ENCODE measurements around the gene GAL3ST1. TPM values are rescaled to one million over a fixed set of nuclear protein-coding genes. Genes with fewer than 3 reads are reported as not detected.

The GAL3ST1 gene
- total and polyA plus RNA-seq, 2 experiments from 2014 or later = 1.5 to 2.9 TPM

GRCh38 chr22:30511911-30512310 is 62.6 kb downstream of the GAL3ST1 start:
- Histone ChIP-seq H3K4me3 (no peak overlapping the region), H3K4me1 (ENCODE audit: low read depth) (no peaks in the 10 kb centered on the region), H3K9me3 (ENCODE audit: low read depth) (no peaks in the 10 kb centered on the region), H3K36me3 (no peaks in the 10 kb centered on the region), H3K27me3 (no peaks in the 10 kb centered on the region), H3K27ac (no peak overlapping the region)
- no peak for DNase-seq (ENCODE audit: low read depth in 1 of 2, low spot score in 1 of 2)
- TF ChIP-seq CTCF (IDR thresholded peaks at IDR 0.05; ENCODE audit: low read depth, low read length) = no peak

GRCh38 chr22:30511109-30511508 is 63.4 kb downstream of the GAL3ST1 start:
- no peak for DNase-seq (ENCODE audit: low read depth in 1 of 2, low spot score in 1 of 2)

GRCh38 chr22:30508216-30508615 is 66.2 kb downstream of the GAL3ST1 start:
- no peak for TF ChIP-seq CTCF (IDR thresholded peaks at IDR 0.05; ENCODE audit: low read depth, low read length)
- Histone ChIP-seq H3K4me1 (ENCODE audit: low read depth) (no peaks in the 10 kb centered on the region), H3K4me3 (no peak overlapping the region), H3K36me3 (no peaks in the 10 kb centered on the region), H3K9me3 (ENCODE audit: low read depth) (no peaks in the 10 kb centered on the region), H3K27me3 (peaks cover 6% of the 10 kb centered on the region), H3K27ac (no peak overlapping the region)
- DNase-seq (ENCODE audit: low read depth in 1 of 2, low spot score in 1 of 2) = no peak

More at GRCh38 chr22:30511109-30511508, 63.4 kb downstream of the GAL3ST1 start:
- Histone ChIP-seq H3K4me1 (ENCODE audit: low read depth) (no peaks in the 10 kb centered on the region), H3K27ac (no peak overlapping the region), H3K9me3 (ENCODE audit: low read depth) (no peaks in the 10 kb centered on the region), H3K4me3 (no peak overlapping the region), H3K36me3 (no peaks in the 10 kb centered on the region), H3K27me3 (no peaks in the 10 kb centered on the region)
- TF ChIP-seq CTCF (IDR thresholded peaks at IDR 0.05; ENCODE audit: low read depth, low read length) = no peak

GRCh38 chr22:30507670-30508069 is 66.8 kb downstream of the GAL3ST1 start:
- Histone ChIP-seq H3K4me3 (no peak overlapping the region), H3K4me1 (ENCODE audit: low read depth) (no peaks in the 10 kb centered on the region), H3K27ac (no peak overlapping the region), H3K27me3 (peaks cover 6% of the 10 kb centered on the region), H3K36me3 (no peaks in the 10 kb centered on the region), H3K9me3 (ENCODE audit: low read depth) (no peaks in the 10 kb centered on the region)
- no peak for DNase-seq (ENCODE audit: low read depth in 1 of 2, low spot score in 1 of 2)
- no peak for TF ChIP-seq CTCF (IDR thresholded peaks at IDR 0.05; ENCODE audit: low read depth, low read length)

- H3K4me1 ChIP-seq (ENCODE audit: low read depth) = no peaks in the 10 kb centered on the region
- H3K4me3 ChIP-seq = no peak overlapping the region
- peaks cover 6% of the 10 kb centered on the region for H3K27me3 ChIP-seq
- H3K27ac ChIP-seq = no peak overlapping the region
- H3K36me3 ChIP-seq = no peaks in the 10 kb centered on the region
- no peaks in the 10 kb centered on the region for H3K9me3 ChIP-seq (ENCODE audit: low read depth)
- TF ChIP-seq CTCF (IDR thresholded peaks at IDR 0.05; ENCODE audit: low read depth, low read length) = no peak
- no peak for DNase-seq (ENCODE audit: low read depth in 1 of 2, low spot score in 1 of 2)
Observed at GRCh38 chr22:30506507-30506968, 67.9 kb downstream of the GAL3ST1 start.

Other genes starting within 250 kb of the GAL3ST1 start
- 18.8 and 21.8 TPM in 2 replicates for gene TBC1D10A, start 247.7 kb downstream of the GAL3ST1 start, total RNA-seq
- gene TBC1D10A, start 247.7 kb downstream of the GAL3ST1 start, polyA plus RNA-seq = 11.8 and 14.9 TPM in 2 replicates
- gene SF3A1, start 217.8 kb downstream of the GAL3ST1 start, total RNA-seq = 90.5 and 160 TPM in 2 replicates
- gene SF3A1, start 217.8 kb downstream of the GAL3ST1 start, polyA plus RNA-seq = 92.6 and 124 TPM in 2 replicates
- gene CCDC157, start 217.7 kb downstream of the GAL3ST1 start, total RNA-seq = 8.7 and 12.9 TPM in 2 replicates
- 5.0 and 7.1 TPM in 2 replicates for gene CCDC157, start 217.7 kb downstream of the GAL3ST1 start, polyA plus RNA-seq
- gene RNF215, start 187.3 kb downstream of the GAL3ST1 start, total RNA-seq = 30.4 and 39.8 TPM in 2 replicates
- 9.5 and 13.1 TPM in 2 replicates for gene RNF215, start 187.3 kb downstream of the GAL3ST1 start, polyA plus RNA-seq
- 2.2 and 2.9 TPM in 2 replicates for gene SEC14L2, start 177.6 kb downstream of the GAL3ST1 start, total RNA-seq
- gene SEC14L2, start 177.6 kb downstream of the GAL3ST1 start, polyA plus RNA-seq = 11.2 and 13.9 TPM in 2 replicates
- 39.3 and 73.4 TPM in 2 replicates for gene MTFP1, start 148.9 kb downstream of the GAL3ST1 start, total RNA-seq
- gene MTFP1, start 148.9 kb downstream of the GAL3ST1 start, polyA plus RNA-seq = 64.8 and 100.0 TPM in 2 replicates
- not detected in 2 replicates for gene SEC14L3, start 102.6 kb downstream of the GAL3ST1 start, total RNA-seq
- gene SEC14L3, start 102.6 kb downstream of the GAL3ST1 start, polyA plus RNA-seq = not detected in 2 replicates
- gene SEC14L4, start 69.0 kb downstream of the GAL3ST1 start, total RNA-seq = 0.33 TPM in 1 of 2 replicates, not detected in the other
- gene SEC14L4, start 69.0 kb downstream of the GAL3ST1 start, polyA plus RNA-seq = 0.09 TPM in 1 of 2 replicates, not detected in the other
- gene SEC14L6, start 27.9 kb downstream of the GAL3ST1 start, total RNA-seq = 2.4 and 4.7 TPM in 2 replicates
- 1.2 and 2.2 TPM in 2 replicates for gene SEC14L6, start 27.9 kb downstream of the GAL3ST1 start, polyA plus RNA-seq
- 49.1 and 56.3 TPM in 2 replicates for gene PES1, start 17.2 kb upstream of the GAL3ST1 start, total RNA-seq
- 52.5 and 57.7 TPM in 2 replicates for gene PES1, start 17.2 kb upstream of the GAL3ST1 start, polyA plus RNA-seq
- gene TCN2, start 32.5 kb upstream of the GAL3ST1 start, total RNA-seq = 6.1 and 6.6 TPM in 2 replicates
- 7.6 and 7.8 TPM in 2 replicates for gene TCN2, start 32.5 kb upstream of the GAL3ST1 start, polyA plus RNA-seq
- 8.7 and 12.2 TPM in 2 replicates for gene SLC35E4, start 61.1 kb upstream of the GAL3ST1 start, total RNA-seq
- gene SLC35E4, start 61.1 kb upstream of the GAL3ST1 start, polyA plus RNA-seq = 7.6 and 8.2 TPM in 2 replicates
- gene DUSP18, start 93.2 kb upstream of the GAL3ST1 start, total RNA-seq = 6.1 and 6.8 TPM in 2 replicates
- gene DUSP18, start 93.2 kb upstream of the GAL3ST1 start, polyA plus RNA-seq = 11.0 and 16.2 TPM in 2 replicates
- 19.4 and 39.2 TPM in 2 replicates for gene OSBP2, start 120.2 kb upstream of the GAL3ST1 start, total RNA-seq
- 21.0 and 32.5 TPM in 2 replicates for gene OSBP2, start 120.2 kb upstream of the GAL3ST1 start, polyA plus RNA-seq